Measurements from ENCODE around the gene PRKCE. TPM values are rescaled to one million over a fixed set of nuclear protein-coding genes. Genes with fewer than 3 reads are reported as not detected.

PRKCE gene
- total RNA-seq, 1 experiment from 2014 or later, result 1.3 TPM

- DNase-seq, result no peak
- H3K9ac ChIP-seq (ENCODE audit: extremely low read depth, insufficient read length, low read length), result no peak overlapping the region
- H3K27ac ChIP-seq (ENCODE audit: insufficient read length, low read depth, low read length), result no peak overlapping the region
- Mint-ChIP-seq H3K36me3 (ENCODE audit: insufficient read depth in 1 of 3, low read depth in 3 of 3) (no peaks in the 10 kb centered on the region; a peak in 1 of 7 replicates), H3K4me1 (peaks cover 5 to 12% of the 10 kb centered on the region in 2 experiments; a peak in 2 of 4 replicates), H3K27me3 (ENCODE audit: low read depth) (no peaks in the 10 kb centered on the region; the same call in none of the 2 replicates), H3K9me3 (no peaks in the 10 kb centered on the region), H3K4me3 (no peak overlapping the region), H3K27ac (no peak overlapping the region)
- H3T11ph ChIP-seq (ENCODE audit: low read length), result no peak overlapping the region
- no peaks in the 10 kb centered on the region for H3K79me2 ChIP-seq (ENCODE audit: insufficient read depth, low read length)
- no peak overlapping the region for H2BK20ac ChIP-seq (ENCODE audit: low read depth, low read length, poor library complexity, severe bottlenecking)
- no peak overlapping the region for H2BK15ac ChIP-seq (ENCODE audit: low read depth, low read length)
- H2AFZ ChIP-seq (ENCODE audit: low read length), result no peak overlapping the region
- H4K91ac ChIP-seq (ENCODE audit: insufficient read length, low read depth, low read length), result no peak overlapping the region
- H2AK5ac ChIP-seq (ENCODE audit: insufficient read length, low read length), result no peak overlapping the region
- no peaks in the 10 kb centered on the region for H3K9me3 ChIP-seq (ENCODE audit: control insufficient read depth, low read depth, low read length)
- H4K5ac ChIP-seq (ENCODE audit: insufficient read length, low read depth, low read length), result no peak overlapping the region
- TF ChIP-seq CTCF (conservative IDR thresholded peaks at IDR 0.05), result peak; percentile 19; the same call in 1 of the 3 replicates
- H3K4ac ChIP-seq (ENCODE audit: low read depth, low read length), result no peak overlapping the region
- no peak overlapping the region for H3K18ac ChIP-seq (ENCODE audit: insufficient read length, low read depth, low read length)
- H3K79me1 ChIP-seq (ENCODE audit: insufficient read depth, low read depth, low read length, poor library complexity, severe bottlenecking), result no peaks in the 10 kb centered on the region
- H3K23me2 ChIP-seq (ENCODE audit: insufficient read length, low read depth, low read length, poor library complexity, severe bottlenecking), result no peaks in the 10 kb centered on the region
- H2BK5ac ChIP-seq (ENCODE audit: insufficient read length, low read length), result no peak overlapping the region
- H4K8ac ChIP-seq (replicated peaks; ENCODE audit: insufficient read length, low read depth, low read length), result no peak overlapping the region
- no peaks in the 10 kb centered on the region for H3K27me3 ChIP-seq (ENCODE audit: insufficient read depth, low read length)
- H3K56ac ChIP-seq (ENCODE audit: insufficient read length, low read depth, low read length), result no peak overlapping the region
- H4K20me1 ChIP-seq (ENCODE audit: control insufficient read depth, insufficient read depth, insufficient read length), result no peaks in the 10 kb centered on the region
- H3K4me2 ChIP-seq (ENCODE audit: insufficient read depth, insufficient read length, low read length), result no peak overlapping the region
- H3K23ac ChIP-seq (ENCODE audit: insufficient read length, low read depth, low read length), result no peak overlapping the region
- H3K14ac ChIP-seq (ENCODE audit: insufficient read depth, low read length), result no peak overlapping the region
- no peaks in the 10 kb centered on the region for H3K4me1 ChIP-seq (ENCODE audit: insufficient read depth, low read length)
- H2BK12ac ChIP-seq (ENCODE audit: insufficient read length, low read depth, low read length), result no peak overlapping the region
- no peak overlapping the region for H2BK120ac ChIP-seq (ENCODE audit: low read depth, low read length, poor library complexity, severe bottlenecking)
- no CpG with 5 or more reads among the region's 13 CpGs for WGBS (ENCODE audit: extremely low coverage, insufficient read length, low lambda C conversion rate)
Observed at GRCh38 chr2:45797451-45798230, 146.2 kb downstream of the PRKCE start.
